ENCODE data around the gene DMD.

GRCh38 chrX:31269914-31270313, 1941.4 kb downstream of the DMD start:
- TF ChIP-seq, protein P1, sequence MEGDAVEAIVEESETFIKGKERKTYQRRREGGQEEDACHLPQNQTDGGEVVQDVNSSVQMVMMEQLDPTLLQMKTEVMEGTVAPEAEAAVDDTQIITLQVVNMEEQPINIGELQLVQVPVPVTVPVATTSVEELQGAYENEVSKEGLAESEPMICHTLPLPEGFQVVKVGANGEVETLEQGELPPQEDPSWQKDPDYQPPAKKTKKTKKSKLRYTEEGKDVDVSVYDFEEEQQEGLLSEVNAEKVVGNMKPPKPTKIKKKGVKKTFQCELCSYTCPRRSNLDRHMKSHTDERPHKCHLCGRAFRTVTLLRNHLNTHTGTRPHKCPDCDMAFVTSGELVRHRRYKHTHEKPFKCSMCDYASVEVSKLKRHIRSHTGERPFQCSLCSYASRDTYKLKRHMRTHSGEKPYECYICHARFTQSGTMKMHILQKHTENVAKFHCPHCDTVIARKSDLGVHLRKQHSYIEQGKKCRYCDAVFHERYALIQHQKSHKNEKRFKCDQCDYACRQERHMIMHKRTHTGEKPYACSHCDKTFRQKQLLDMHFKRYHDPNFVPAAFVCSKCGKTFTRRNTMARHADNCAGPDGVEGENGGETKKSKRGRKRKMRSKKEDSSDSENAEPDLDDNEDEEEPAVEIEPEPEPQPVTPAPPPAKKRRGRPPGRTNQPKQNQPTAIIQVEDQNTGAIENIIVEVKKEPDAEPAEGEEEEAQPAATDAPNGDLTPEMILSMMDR (conservative IDR thresholded peaks at IDR 0.05): no peak
- no peak for TF ChIP-seq EZH2 (IDR thresholded peaks at IDR 0.05; ENCODE audit: low read depth)
